Mesenchymal stem cell (in vitro differentiated cells and primary cell): ENCODE data around the gene FLNC.

ENCODE experiments used
- DNase-seq: peaks from one replicate; pipeline ENCODE4 v3.0.0-alpha.2; 2013
- H2AFZ ChIP-seq: one replicate; pipeline ENCODE4 v1.6.1; 2013; ENCODE audit warnings: low read depth, mild to moderate bottlenecking, control low read depth, inconsistent platforms, low read length, moderate library complexity
- H2AK5ac ChIP-seq: 2 replicates; pipeline ENCODE4 v1.6.1; 2013; ENCODE audit warnings: low read length, moderate library complexity, mild to moderate bottlenecking, inconsistent platforms; ENCODE audit not compliant: severe bottlenecking
- H2BK120ac ChIP-seq: one replicate; pipeline ENCODE4 v1.6.1; 2013; ENCODE audit warnings: low read depth, mild to moderate bottlenecking, inconsistent platforms, low read length, moderate library complexity
- H2BK12ac ChIP-seq, 2 experiments: one replicate each; pipeline ENCODE4 v1.6.1; 2013; ENCODE audit warnings: inconsistent platforms in 2 of 2, low read length in 2 of 2, mild to moderate bottlenecking in 2 of 2, moderate library complexity in 2 of 2, control low read depth in 1 of 2
- H2BK15ac ChIP-seq: one replicate; pipeline ENCODE4 v1.6.1; 2013; ENCODE audit warnings: mild to moderate bottlenecking, low read depth, inconsistent platforms; ENCODE audit not compliant: poor library complexity, severe bottlenecking
- H2BK5ac ChIP-seq: 2 replicates; pipeline ENCODE4 v1.6.1; 2013; ENCODE audit warnings: low read depth, mild to moderate bottlenecking, low read length, control low read depth, inconsistent platforms; ENCODE audit not compliant: poor library complexity, severe bottlenecking
- H3K14ac ChIP-seq, 2 experiments: one replicate each; pipeline ENCODE4 v1.6.1; 2013; ENCODE audit warnings: inconsistent platforms in 2 of 2, low read length in 2 of 2, control low read depth in 1 of 2, mild to moderate bottlenecking in 1 of 2, moderate library complexity in 1 of 2
- H3K18ac ChIP-seq, 2 experiments: one replicate each; pipeline ENCODE4 v1.6.1; 2013; ENCODE audit warnings: inconsistent platforms in 2 of 2, low read length in 2 of 2, control low read depth in 1 of 2, low read depth in 1 of 2, mild to moderate bottlenecking in 1 of 2
- H3K23ac ChIP-seq, 2 experiments: one replicate each; pipeline ENCODE4 v1.6.1; 2013; ENCODE audit warnings: inconsistent platforms in 2 of 2, low read length in 2 of 2, mild to moderate bottlenecking in 2 of 2, moderate library complexity in 2 of 2, control low read depth in 1 of 2
- H3K27ac ChIP-seq: 2 replicates; pipeline ENCODE4 v1.5.1; 2013; ENCODE audit warnings: mild to moderate bottlenecking, moderate library complexity, low read length, control low read depth, inconsistent platforms; ENCODE audit not compliant: poor library complexity, severe bottlenecking
- H3K27me3 ChIP-seq, 2 experiments: 2 replicates each; pipeline versions ENCODE4 v1.6.1 to v1.7.0; 2013; ENCODE audit warnings: low read length in 2 of 2, mild to moderate bottlenecking in 2 of 2, moderate library complexity in 2 of 2, control low read depth in 1 of 2, inconsistent platforms in 1 of 2; ENCODE audit not compliant: control insufficient read depth in 1 of 2, insufficient read depth in 1 of 2
- H3K36me3 ChIP-seq, 2 experiments: 2 replicates each; pipeline versions ENCODE4 v1.6.1 to v1.7.0; 2013; ENCODE audit warnings: low read length in 2 of 2, control low read depth in 1 of 2, inconsistent platforms in 1 of 2, low read depth in 1 of 2, mild to moderate bottlenecking in 1 of 2; ENCODE audit not compliant: insufficient read depth in 2 of 2, control insufficient read depth in 1 of 2
- H3K4ac ChIP-seq, 2 experiments: one replicate each; pipeline ENCODE4 v1.6.1; 2013; ENCODE audit warnings: inconsistent platforms in 2 of 2, low read length in 2 of 2, mild to moderate bottlenecking in 2 of 2, moderate library complexity in 2 of 2, control low read depth in 1 of 2, low read depth in 1 of 2
- H3K4me1 ChIP-seq: 2 replicates; pipeline ENCODE4 v1.6.1; 2013; ENCODE audit warnings: low read depth, low read length, control low read depth; ENCODE audit not compliant: control insufficient read depth, insufficient read depth
- H3K4me2 ChIP-seq: 2 replicates; pipeline ENCODE4 v1.6.1; 2013; ENCODE audit warnings: low read length, mild to moderate bottlenecking, inconsistent platforms; ENCODE audit not compliant: poor library complexity, severe bottlenecking
- H3K4me3 ChIP-seq, 2 experiments: 2 replicates each; pipeline versions ENCODE4 v1.5.1 to v1.7.0; 2013; ENCODE audit warnings: low read length in 2 of 2, mild to moderate bottlenecking in 2 of 2, control low read depth in 1 of 2, low read depth in 1 of 2; ENCODE audit not compliant: insufficient read depth in 1 of 2
- H3K79me1 ChIP-seq: replicated peaks from 2 replicates; pipeline ENCODE4 v1.6.1; 2013; ENCODE audit warnings: mild to moderate bottlenecking, control low read depth, low read length, inconsistent platforms; ENCODE audit not compliant: poor library complexity, severe bottlenecking
- H3K9ac ChIP-seq: 2 replicates; pipeline ENCODE4 v1.7.0; 2013; ENCODE audit warnings: mild to moderate bottlenecking, low read length, moderate library complexity
- H3K9me3 ChIP-seq: 2 replicates; pipeline ENCODE4 v1.7.0; 2013; ENCODE audit warnings: mild to moderate bottlenecking, low read length; ENCODE audit not compliant: control insufficient read depth
- H4K8ac ChIP-seq: one replicate; pipeline ENCODE4 v1.6.1; 2013; ENCODE audit warnings: inconsistent platforms, mild to moderate bottlenecking, low read length, moderate library complexity
- H4K91ac ChIP-seq: one replicate; pipeline ENCODE4 v1.6.1; 2013; ENCODE audit warnings: mild to moderate bottlenecking, low read length, inconsistent platforms
- WGBS: methylation state at CpG from one replicate; pipeline ENCODE4 v1.1.7; 2013; ENCODE audit warnings: mixed read lengths; 5-methylcytosine and 5-hydroxymethylcytosine counted together

FLNC gene

GRCh38 chr7:128783143-128783861 lies 46.9 kb upstream of the FLNC start:
- Histone ChIP-seq H3K4me2 (no peak overlapping the region), H2BK15ac (peak overlapping the region; percentile 0), H3K4ac (peak overlapping the region in 1 of 2 experiments; percentile 15), H2BK5ac (no peak overlapping the region), H3K79me1 (no peaks in the 10 kb centered on the region), H4K91ac (no peak overlapping the region), H3K4me3 (peak overlapping the region in 1 of 2 experiments; percentile 52), H2AFZ (no peak overlapping the region), H3K27me3 (peaks cover 0 to 3% of the 10 kb centered on the region in 2 experiments), H3K27ac (no peak overlapping the region), H3K9me3 (peaks cover 4% of the 10 kb centered on the region), H3K36me3 (no peaks in the 10 kb centered on the region), H3K9ac (peak overlapping the region; percentile 52), H2BK120ac (no peak overlapping the region), H3K4me1 (peaks cover 3% of the 10 kb centered on the region), H3K18ac (no peak overlapping the region), H2BK12ac (no peak overlapping the region), H3K14ac (no peak overlapping the region), H3K23ac (no peak overlapping the region), H4K8ac (no peak overlapping the region), H2AK5ac (peak overlapping the region; percentile 2)
- WGBS: 11% methylated on average over 15 of the region's 15 CpGs
- DNase-seq: peak; percentile 92

GRCh38 chr7:128785738-128786137 lies 44.5 kb upstream of the FLNC start:
- no peaks in the 10 kb centered on the region for H3K79me1 ChIP-seq
- peaks cover 6% of the 10 kb centered on the region for H3K4me1 ChIP-seq
- H3K27ac ChIP-seq: no peak overlapping the region
- no peak overlapping the region for H2BK5ac ChIP-seq
- no peak overlapping the region for H4K8ac ChIP-seq
- H3K9ac ChIP-seq: no peak overlapping the region
- H2BK15ac ChIP-seq: no peak overlapping the region
- no peaks in the 10 kb centered on the region for H3K36me3 ChIP-seq
- no peak overlapping the region for H2AK5ac ChIP-seq
- H3K14ac ChIP-seq: no peak overlapping the region
- WGBS: 88% methylated on average over 3 of the region's 3 CpGs
- H3K27me3 ChIP-seq: peaks cover 0 to 12% of the 10 kb centered on the region in 2 experiments
- no peak overlapping the region for H2BK12ac ChIP-seq
- no peak overlapping the region for H3K4ac ChIP-seq
- H2BK120ac ChIP-seq: no peak overlapping the region
- no peak overlapping the region for H3K4me3 ChIP-seq
- H4K91ac ChIP-seq: no peak overlapping the region
- H3K9me3 ChIP-seq: no peaks in the 10 kb centered on the region
- H2AFZ ChIP-seq: no peak overlapping the region
- no peak overlapping the region for H3K23ac ChIP-seq
- no peak for DNase-seq
- H3K4me2 ChIP-seq: no peak overlapping the region
- H3K18ac ChIP-seq: no peak overlapping the region

GRCh38 chr7:128788446-128789412 lies 41.5 kb upstream of the FLNC start:
- Histone ChIP-seq H3K4me2 (no peak overlapping the region), H2AFZ (no peak overlapping the region), H2BK120ac (no peak overlapping the region), H3K27ac (no peak overlapping the region), H3K18ac (no peak overlapping the region), H3K4me3 (no peak overlapping the region), H2BK5ac (no peak overlapping the region), H3K4me1 (peaks cover 9% of the 10 kb centered on the region), H2AK5ac (no peak overlapping the region), H4K8ac (no peak overlapping the region), H4K91ac (no peak overlapping the region), H3K23ac (peak overlapping the region in 1 of 2 experiments; percentile 24), H3K27me3 (peaks cover 0 to 15% of the 10 kb centered on the region in 2 experiments), H2BK15ac (no peak overlapping the region), H3K79me1 (no peaks in the 10 kb centered on the region), H3K9ac (no peak overlapping the region), H3K4ac (no peak overlapping the region), H2BK12ac (no peak overlapping the region), H3K9me3 (no peaks in the 10 kb centered on the region), H3K36me3 (peaks cover 0 to 3% of the 10 kb centered on the region in 2 experiments), H3K14ac (no peak overlapping the region)
- no peak for DNase-seq
- 75% methylated on average over 8 of the region's 9 CpGs for WGBS
